Hepatocyte (in vitro differentiated cells): ENCODE measurements around the gene CNTN4. TPM values are rescaled to one million over a fixed set of nuclear protein-coding genes. Genes with fewer than 3 reads are reported as not detected.

Source experiments
- DNase-seq: peaks from one replicate; pipeline ENCODE4 v3.0.0-alpha.2; 2016; ENCODE audit warnings: low spot score
- H2AFZ ChIP-seq: fragments of 200-600 bp; sonication (generic); 2 replicates; pipeline ENCODE4 v1.6.0; 2016; ENCODE audit warnings: antibody characterized with exemption, mild to moderate bottlenecking
- H3K27ac ChIP-seq: fragments of 200-600 bp; sonication (generic); 2 replicates; pipeline ENCODE4 v1.5.1; 2016; ENCODE audit warnings: mild to moderate bottlenecking
- H3K27me3 ChIP-seq: fragments of 200-600 bp; sonication (generic); 2 replicates; pipeline ENCODE4 v1.6.1; 2016
- H3K36me3 ChIP-seq: fragments of 200-600 bp; sonication (generic); replicated peaks from 2 replicates; pipeline ENCODE4 v1.5.1; 2016; ENCODE audit warnings: low read depth; ENCODE audit not compliant: insufficient read depth
- H3K4me1 ChIP-seq: fragments of 200-600 bp; sonication (generic); 2 replicates; pipeline ENCODE4 v1.5.1; 2016; ENCODE audit warnings: mild to moderate bottlenecking, moderate library complexity; ENCODE audit not compliant: insufficient read depth
- H3K4me2 ChIP-seq: fragments of 200-600 bp; sonication (generic); 2 replicates; pipeline ENCODE4 v1.6.0; 2016
- H3K4me3 ChIP-seq: fragments of 200-600 bp; sonication (generic); 2 replicates; pipeline ENCODE4 v1.5.1; 2016; ENCODE audit warnings: mild to moderate bottlenecking
- H3K79me2 ChIP-seq: fragments of 200-600 bp; sonication (generic); 2 replicates; pipeline ENCODE4 v1.6.0; 2017; ENCODE audit warnings: mild to moderate bottlenecking
- H3K9me2 ChIP-seq: fragments of 200-600 bp; sonication (generic); replicated peaks from 2 replicates; pipeline ENCODE4 v1.6.0; 2017; ENCODE audit warnings: mild to moderate bottlenecking; ENCODE audit not compliant: insufficient read depth
- H3K9me3 ChIP-seq: fragments of 200-600 bp; sonication (generic); 2 replicates; pipeline ENCODE4 v1.5.1; 2016; ENCODE audit warnings: low read depth, mild to moderate bottlenecking
- H4K20me1 ChIP-seq: fragments of 200-600 bp; sonication (generic); 2 replicates; pipeline ENCODE4 v1.6.0; 2016; ENCODE audit warnings: mild to moderate bottlenecking; ENCODE audit not compliant: insufficient read depth, poor library complexity, severe bottlenecking
- EZH2 ChIP-seq: fragments of 200-600 bp; sonication (generic); IDR thresholded peaks from 2 replicates; pipeline ENCODE4 v1.6.1; 2016; ENCODE audit warnings: antibody characterized with exemption, mild to moderate bottlenecking, borderline replicate concordance
- EZH2phosphoT487 ChIP-seq: fragments of 200-600 bp; sonication (generic); IDR thresholded peaks from one replicate; pipeline ENCODE4 v1.6.1; 2018; ENCODE audit warnings: antibody characterized with exemption, mild to moderate bottlenecking, low read depth, moderate library complexity; ENCODE audit not compliant: unreplicated experiment, severe bottlenecking
- WGBS: methylation state at CpG from one replicate; pipeline ENCODE4 v1.1.6; 2016; ENCODE audit warnings: low lambda C conversion rate; ENCODE audit errors: missing lambda C conversion rate; 5-methylcytosine and 5-hydroxymethylcytosine counted together
- polyA plus RNA-seq: library from polyadenylated mRNA; unstranded; fragments of >200 nt; fragmentation: Nextera tagmentation; extraction: Ambion mirVana; gene quantifications from 2 replicates; pipeline ENCODE4 v1.2.1, GENCODE V29; 2016
- total RNA-seq: library from RNA; depleted of rRNA; stranded (reverse); fragments of >200 nt; gene quantifications from 2 replicates; pipeline ENCODE4 v1.2.3, GENCODE V29; 2014
- TF ChIP-seq, protein P1 (sequence below): fragments of 200-600 bp; sonication (generic); IDR thresholded peaks from 2 replicates; pipeline ENCODE4 v1.5.1; 2016; ENCODE audit warnings: antibody characterized with exemption, mild to moderate bottlenecking; ENCODE audit not compliant: poor library complexity

The CNTN4 gene
- total and polyA plus RNA-seq, 2 experiments from 2014 or later = 17.6 to 30.3 TPM

DNA sequence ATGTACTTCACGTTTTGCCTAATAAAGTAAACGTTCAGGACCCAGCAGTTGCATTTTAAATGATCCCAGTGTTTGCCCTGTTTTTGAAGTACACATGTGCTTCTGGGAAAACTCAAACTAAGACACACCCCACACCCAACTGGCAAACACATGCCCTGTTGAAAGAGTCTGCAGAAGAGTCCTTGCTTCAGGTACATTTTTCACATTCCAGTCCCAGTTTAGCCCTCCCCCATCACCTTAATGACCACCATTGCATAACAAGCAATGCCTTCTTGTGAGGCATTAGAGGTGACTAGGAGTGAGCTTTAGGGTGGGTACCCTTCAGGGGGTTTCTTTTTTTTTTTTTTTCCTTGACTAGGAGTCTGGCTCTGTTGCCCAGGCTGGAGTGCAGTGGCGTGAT lies 322.3 kb downstream of the CNTN4 start:
- 45% methylated on average over 3 of the region's 3 CpGs for WGBS

DNA sequence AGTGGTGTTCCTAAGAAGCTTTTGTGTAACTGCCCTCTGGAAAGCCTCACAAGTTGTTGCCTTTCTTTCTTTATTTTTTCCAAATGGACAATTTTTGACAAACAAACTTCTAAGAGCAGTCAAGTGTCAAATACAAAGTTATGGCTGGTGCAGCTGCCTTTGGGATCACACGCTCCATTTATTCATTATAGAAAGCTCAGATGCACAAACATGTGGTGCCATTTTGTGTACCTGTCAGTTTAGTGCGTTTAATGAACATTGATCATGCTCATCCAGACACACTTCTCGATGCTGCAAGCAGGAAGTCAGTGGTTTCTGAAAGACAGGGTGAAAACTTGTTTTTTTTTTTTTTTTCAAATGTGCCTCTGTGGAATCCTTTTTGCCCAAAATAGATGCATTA lies 324.5 kb downstream of the CNTN4 start:
- H3K4me1 ChIP-seq = no peaks in the 10 kb centered on the region
- H4K20me1 ChIP-seq = no peaks in the 10 kb centered on the region
- H3K4me2 ChIP-seq = no peak overlapping the region
- no peaks in the 10 kb centered on the region for H3K79me2 ChIP-seq
- H2AFZ ChIP-seq = no peak overlapping the region
- H3K9me3 ChIP-seq = no peaks in the 10 kb centered on the region
- H3K27ac ChIP-seq = no peak overlapping the region
- no peaks in the 10 kb centered on the region for H3K27me3 ChIP-seq
- H3K4me3 ChIP-seq = no peak overlapping the region
- H3K9me2 ChIP-seq = no peaks in the 10 kb centered on the region
- no peak for DNase-seq
- TF ChIP-seq, protein P1, sequence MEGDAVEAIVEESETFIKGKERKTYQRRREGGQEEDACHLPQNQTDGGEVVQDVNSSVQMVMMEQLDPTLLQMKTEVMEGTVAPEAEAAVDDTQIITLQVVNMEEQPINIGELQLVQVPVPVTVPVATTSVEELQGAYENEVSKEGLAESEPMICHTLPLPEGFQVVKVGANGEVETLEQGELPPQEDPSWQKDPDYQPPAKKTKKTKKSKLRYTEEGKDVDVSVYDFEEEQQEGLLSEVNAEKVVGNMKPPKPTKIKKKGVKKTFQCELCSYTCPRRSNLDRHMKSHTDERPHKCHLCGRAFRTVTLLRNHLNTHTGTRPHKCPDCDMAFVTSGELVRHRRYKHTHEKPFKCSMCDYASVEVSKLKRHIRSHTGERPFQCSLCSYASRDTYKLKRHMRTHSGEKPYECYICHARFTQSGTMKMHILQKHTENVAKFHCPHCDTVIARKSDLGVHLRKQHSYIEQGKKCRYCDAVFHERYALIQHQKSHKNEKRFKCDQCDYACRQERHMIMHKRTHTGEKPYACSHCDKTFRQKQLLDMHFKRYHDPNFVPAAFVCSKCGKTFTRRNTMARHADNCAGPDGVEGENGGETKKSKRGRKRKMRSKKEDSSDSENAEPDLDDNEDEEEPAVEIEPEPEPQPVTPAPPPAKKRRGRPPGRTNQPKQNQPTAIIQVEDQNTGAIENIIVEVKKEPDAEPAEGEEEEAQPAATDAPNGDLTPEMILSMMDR = no peak
- no peak for TF ChIP-seq EZH2
- no peak for TF ChIP-seq EZH2phosphoT487
- WGBS = 83% methylated on average over 3 of the region's 3 CpGs
- H3K36me3 ChIP-seq = no peaks in the 10 kb centered on the region

More for the DNA sequence above, 322.3 kb downstream of the CNTN4 start:
- peak; percentile 8 for DNase-seq
- Histone ChIP-seq H3K27ac (no peak overlapping the region), H3K4me1 (no peaks in the 10 kb centered on the region), H4K20me1 (no peaks in the 10 kb centered on the region), H2AFZ (no peak overlapping the region), H3K9me3 (no peaks in the 10 kb centered on the region), H3K27me3 (no peaks in the 10 kb centered on the region), H3K79me2 (no peaks in the 10 kb centered on the region), H3K4me2 (no peak overlapping the region), H3K9me2 (no peaks in the 10 kb centered on the region), H3K36me3 (no peaks in the 10 kb centered on the region), H3K4me3 (no peak overlapping the region)
- TF ChIP-seq, protein P1 = no peak
- TF ChIP-seq EZH2 (no peak), EZH2phosphoT487 (no peak)

DNA sequence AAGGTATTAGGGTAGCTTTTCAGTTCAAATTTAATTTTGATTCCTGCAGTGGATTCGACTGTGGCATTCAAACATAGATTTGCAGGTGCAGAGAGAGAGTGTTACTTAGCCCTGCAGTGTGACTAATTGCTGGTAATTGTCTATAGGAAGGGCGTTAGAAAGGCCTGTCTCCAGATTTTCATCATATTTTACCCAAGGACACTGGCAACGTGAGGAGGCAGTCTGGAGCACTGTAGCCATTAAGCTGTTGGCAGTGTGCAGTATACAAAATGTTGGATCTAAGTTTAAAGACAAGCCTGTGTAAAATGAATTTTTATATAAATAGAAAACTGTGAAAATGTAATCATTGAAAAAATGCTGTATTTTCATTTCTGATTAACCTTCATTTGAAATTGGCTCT lies 342.9 kb downstream of the CNTN4 start:
- H2AFZ ChIP-seq = no peak overlapping the region
- no peak overlapping the region for H3K27ac ChIP-seq
- H3K36me3 ChIP-seq = no peaks in the 10 kb centered on the region
- 68% methylated on average over 3 of the region's 3 CpGs for WGBS
- no peak for DNase-seq
- TF ChIP-seq EZH2 (no peak), EZH2phosphoT487 (no peak)
- TF ChIP-seq, protein P1 = no peak
- H3K79me2 ChIP-seq = no peaks in the 10 kb centered on the region
- no peaks in the 10 kb centered on the region for H3K4me1 ChIP-seq
- H3K27me3 ChIP-seq = no peaks in the 10 kb centered on the region
- H3K9me2 ChIP-seq = no peaks in the 10 kb centered on the region
- H3K9me3 ChIP-seq = no peaks in the 10 kb centered on the region
- H3K4me2 ChIP-seq = no peak overlapping the region
- no peak overlapping the region for H3K4me3 ChIP-seq
- H4K20me1 ChIP-seq = no peaks in the 10 kb centered on the region

DNA sequence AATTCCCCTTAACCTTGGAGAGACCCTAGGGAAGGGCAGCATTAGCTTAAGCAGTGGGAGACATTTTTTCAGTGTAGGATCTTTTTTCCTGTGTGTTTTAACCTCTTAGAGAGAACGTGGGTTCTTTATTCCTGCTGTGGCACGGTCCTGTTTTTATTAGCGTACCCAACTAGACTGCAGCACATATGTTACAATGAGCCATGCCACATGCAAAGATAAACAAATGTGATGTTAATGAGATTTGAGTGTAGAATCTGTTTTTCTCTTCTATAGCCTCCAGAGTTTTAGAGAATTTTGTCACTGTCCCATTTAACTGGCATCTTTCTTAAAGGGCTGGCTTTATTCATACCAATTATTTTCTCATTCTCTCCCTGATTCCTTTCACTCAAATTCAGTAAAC lies 347.5 kb downstream of the CNTN4 start:
- Histone ChIP-seq H3K9me2 (no peaks in the 10 kb centered on the region), H3K27me3 (no peaks in the 10 kb centered on the region), H3K36me3 (no peaks in the 10 kb centered on the region), H3K27ac (no peak overlapping the region), H4K20me1 (no peaks in the 10 kb centered on the region), H2AFZ (no peak overlapping the region), H3K4me2 (peak overlapping the region; percentile 14), H3K4me1 (no peaks in the 10 kb centered on the region), H3K4me3 (no peak overlapping the region), H3K79me2 (no peaks in the 10 kb centered on the region), H3K9me3 (no peaks in the 10 kb centered on the region)
- no peak for DNase-seq
- WGBS = 53% methylated on average over 3 of the region's 3 CpGs
- TF ChIP-seq EZH2 (no peak), EZH2phosphoT487 (no peak)
- TF ChIP-seq, protein P1 = no peak
